Activated CD4-positive, alpha-beta T cell treated with anti-CD3 and anti-CD28 coated beads, Interleukin-2, Interleukin-6, amounts not matched to agents 100 ng/mL and 50 ng/mL, durations not matched to agents 16 hours and 8 hours (primary cell): Measurements from ENCODE around the gene PWWP2B.
A peak's percentile ranks its signal among the peaks of the same experiment; 100 is the strongest.
"Not testable (repeated sequence)": the region's sequence is repeated elsewhere in the genome, so short reads cannot be mapped to it uniquely, and the experiment has no call there.

ENCODE experiments used
- DNase-seq: peaks from one replicate; pipeline ENCODE4 v3.0.0-alpha.2; 2020

Gene PWWP2B

DNA sequence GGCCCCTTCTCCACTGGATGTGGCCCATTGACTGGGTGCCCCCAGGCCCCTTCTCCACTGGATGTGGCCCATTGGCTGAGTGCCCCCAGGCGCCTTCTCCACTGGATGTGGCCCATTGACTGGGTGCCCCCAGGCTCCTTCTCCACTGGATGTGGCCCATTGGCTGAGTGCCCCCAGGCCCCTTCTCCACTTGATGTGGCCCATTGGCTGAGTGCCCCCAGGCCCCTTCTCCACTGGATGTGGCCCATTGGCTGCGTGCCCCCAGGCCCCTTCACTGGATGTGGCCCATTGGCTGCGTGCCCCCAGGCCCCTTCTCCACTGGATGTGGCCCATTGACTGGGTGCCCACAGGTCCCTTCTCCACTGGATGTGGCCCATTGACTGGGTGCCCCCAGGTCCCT lies 39.1 kb downstream of the PWWP2B start:
- DNase-seq: not testable (repeated sequence)

DNA sequence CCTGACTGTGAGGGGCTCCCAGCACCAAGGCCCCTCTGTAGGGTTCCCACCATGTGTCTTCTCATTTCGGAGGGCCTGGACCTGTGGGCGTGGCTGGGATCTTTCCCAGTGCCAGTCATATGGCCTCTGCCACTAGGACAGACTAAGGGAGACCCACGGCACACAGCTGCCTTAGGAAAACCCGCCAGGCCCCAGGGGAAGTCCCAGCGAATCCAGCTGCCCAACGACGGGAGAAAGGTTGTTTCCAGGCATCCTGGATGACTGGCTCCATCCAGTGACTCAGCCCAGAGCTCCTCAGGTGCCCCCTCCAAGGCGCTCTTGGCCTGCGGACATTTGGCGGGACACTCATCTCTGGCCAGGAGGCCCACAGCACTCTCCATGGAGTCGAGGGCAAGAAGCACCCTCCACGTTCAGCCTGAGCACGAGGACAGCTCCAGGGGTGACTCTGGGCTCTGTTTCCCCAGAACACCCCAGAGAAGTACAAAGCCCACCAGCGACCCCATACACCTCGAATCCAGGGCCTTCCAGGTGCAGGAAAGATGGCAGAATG lies 39.9 kb downstream of the PWWP2B start:
- DNase-seq: no peak

DNA sequence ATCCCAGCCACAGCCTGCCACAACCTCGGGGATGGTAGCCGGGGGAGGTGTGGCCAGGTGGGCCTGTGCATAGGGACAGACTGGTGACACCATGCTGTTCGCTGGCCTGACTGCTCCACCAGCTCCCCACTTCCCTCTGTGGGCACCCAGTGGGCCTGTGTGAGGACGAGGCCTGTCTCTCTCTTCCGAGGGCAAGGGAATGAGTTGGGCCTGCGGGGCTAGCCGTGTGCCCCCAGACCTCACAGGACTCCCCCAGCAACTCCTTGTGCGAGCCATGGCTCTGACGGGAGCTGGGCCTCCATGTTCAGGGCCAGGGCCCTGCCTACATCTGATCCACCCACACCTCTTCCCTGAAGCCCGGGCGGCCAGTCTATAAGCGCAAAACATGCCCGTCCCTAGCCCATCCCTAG lies 40.5 kb downstream of the PWWP2B start:
- DNase-seq: no peak

DNA sequence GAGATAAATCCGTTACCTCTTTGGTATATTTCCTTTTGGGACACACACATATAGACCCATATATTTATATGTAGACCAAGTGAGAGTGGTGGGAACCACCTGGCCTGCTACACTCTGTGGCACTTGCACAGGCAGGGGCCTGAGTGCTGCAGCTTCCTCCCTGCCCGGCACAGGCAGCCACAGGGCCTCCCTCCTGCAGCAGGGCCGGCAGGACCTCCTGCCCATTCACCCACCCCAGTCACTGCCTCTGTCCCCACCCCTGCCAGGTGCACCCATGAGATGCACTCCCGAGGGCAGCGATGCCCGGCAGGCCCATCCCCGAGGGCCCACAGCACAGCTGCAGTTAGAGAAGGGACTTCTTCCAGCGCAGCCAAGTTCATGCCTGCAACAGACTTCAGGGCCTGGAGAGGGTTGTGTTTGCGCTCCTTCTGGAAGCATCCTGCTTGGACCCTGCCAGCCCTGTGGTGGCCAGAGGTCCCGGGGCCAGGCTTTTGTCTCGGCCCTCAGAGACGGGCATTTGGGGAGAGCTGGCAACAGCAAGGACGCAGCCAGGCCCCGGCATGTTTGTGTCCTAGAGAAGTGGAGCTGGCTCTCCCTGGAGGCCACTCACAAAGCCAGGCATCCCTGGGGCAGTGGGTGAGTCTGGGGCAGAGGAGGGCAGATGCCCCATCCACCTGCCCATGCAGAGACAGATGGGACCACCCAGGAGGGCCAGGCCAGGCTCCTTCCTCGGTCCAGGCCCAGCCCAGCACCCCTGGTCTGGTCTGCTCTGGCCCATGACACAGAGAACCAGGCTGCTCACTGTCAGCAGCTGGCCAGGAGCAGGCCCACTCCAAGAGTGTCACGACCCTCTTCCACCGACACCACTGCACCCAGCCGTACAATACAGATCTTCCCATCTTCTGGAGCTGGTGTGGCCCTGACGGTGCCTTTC lies 41.4 kb downstream of the PWWP2B start:
- no peak for DNase-seq

DNA sequence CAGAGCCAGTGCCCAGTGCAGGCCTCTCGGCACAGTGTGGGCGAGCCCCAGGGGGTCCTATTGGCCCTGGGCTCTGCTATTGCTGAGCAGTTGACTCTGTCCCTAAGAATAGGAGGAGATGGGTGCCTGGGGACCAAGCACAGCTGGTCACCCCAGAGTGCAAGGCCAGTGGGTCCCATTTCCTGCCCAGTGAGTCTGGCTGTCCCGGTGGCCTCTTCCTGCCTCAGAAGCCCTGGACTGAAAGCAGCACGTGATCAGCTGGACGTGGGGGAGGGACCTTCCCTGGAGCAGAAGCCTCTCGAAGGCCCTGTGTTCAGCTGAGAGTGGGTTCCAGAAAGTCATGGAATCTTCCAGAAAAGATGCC lies 42.0 kb downstream of the PWWP2B start:
- DNase-seq: no peak

DNA sequence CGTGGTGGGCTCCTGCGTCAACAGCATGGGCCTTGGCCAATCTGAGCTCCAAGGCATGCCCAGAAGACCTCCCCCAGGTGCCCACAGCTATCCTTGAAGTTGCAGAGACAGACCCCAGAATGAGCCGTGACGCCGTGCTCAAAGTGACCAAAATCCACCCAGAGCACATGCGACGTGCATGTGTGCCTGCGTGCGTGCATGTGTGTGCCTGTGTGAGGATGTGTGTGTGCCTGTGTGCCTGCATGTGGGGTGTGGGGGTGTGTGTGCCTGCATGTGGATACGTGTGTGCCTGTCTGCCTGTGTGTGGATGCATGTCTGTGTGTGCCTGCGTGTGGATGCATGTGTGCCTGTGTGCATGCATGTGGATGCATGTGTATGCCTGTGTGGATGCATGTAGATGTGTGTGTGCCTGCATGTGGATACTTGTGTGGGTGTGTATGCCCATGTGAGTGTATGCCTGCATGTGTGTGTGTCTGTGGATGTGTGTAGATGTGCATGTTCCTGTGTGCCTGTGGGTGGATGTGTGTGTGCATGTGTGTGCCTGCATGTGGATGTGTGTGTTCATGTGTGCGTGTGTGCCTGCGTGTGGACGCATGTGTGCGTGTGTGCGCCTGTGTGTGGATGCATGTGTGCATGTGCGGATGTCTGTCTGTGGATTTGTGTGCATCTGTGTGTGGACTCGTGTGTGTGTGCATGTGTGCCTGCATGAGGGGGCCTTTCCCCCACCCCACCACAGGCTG lies 42.6 kb downstream of the PWWP2B start:
- no peak for DNase-seq

DNA sequence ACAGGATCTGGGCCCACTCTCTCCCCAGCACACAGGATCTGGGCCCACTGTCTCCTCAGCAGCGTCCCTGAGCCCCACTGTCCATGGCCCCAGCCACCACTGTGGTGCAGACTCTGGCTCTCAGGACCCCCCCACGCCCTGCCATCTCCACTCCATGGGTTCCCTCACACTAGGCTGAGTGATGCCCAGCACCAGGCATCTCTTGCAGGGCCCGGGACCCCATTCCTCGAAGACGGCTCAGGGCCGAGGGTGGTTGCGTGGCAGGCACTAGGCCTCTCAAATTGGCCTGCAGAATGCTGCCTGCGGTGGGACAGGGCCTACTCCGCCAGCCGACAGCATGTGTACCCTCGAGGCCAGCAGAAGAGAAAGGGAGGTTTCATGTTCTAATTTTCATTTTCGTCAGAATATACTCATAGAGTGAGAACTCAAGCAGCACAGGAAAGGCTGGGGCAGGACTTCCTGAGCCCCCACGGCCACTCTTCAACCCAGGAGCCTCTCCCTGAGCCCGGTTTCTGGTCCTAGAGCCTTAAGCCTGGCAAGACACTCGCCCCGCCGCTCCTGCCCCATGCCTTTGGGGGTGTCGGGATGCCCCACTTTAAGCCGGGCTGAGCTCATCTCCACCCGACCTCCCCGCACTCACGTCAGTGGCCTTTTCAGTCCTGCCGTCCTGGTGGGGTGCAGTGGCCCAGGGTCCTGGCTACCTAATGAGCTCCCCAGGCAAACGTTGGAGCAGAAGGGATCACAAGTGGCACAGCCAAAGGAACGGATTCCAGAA lies 44.0 kb downstream of the PWWP2B start:
- no peak for DNase-seq

DNA sequence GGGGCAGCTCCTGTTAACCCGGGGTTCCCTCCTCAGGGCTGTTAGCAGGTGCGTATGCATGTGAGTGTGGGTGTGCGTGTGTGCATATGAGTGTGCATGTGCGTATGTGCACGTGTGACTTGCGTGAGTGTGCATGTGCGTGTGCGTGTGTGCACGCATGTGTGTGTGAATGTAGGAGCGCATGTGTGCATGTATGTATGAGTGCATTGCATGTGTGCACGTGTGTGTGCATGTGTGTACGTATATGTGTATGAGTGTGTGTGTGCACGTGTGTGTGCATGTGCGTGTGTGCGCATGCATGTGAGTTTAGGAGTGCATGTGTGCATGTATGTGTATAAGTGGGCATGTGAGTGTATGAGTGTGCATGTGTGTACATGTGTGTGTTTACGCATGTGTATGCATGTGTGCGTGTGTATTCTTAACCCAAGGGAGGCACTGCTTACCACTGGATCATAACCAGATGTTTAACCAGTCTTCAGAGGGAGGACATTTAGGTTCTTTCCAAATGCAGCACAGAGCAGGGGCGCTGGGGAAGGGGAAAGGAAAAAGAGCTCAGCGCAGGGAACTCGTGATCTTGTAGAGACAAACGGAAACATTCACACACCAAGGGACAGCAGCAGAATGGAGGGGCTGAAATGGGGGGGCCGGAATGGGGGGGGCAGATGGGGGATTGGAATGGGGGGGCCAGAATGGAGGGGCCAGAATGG lies 45.0 kb downstream of the PWWP2B start:
- no peak for DNase-seq

DNA sequence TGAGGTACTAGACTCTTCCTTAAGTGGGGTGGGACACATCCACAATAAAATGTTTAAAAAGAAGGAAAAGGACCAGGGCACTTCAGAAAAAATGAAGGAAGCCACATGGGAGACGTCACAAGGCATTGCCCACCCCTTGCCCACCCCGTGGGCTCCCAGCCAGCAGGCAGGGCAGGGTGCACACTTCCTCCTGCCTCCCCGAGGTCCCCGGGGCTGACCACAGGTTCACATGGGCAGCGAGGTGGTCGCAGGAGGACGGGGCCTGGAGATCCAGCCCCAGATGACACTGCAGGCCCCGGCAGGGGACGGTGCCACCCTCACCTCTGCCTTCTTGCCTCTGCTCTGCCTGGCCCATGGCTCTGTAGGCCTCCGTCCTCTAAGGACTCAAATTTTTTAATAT lies 45.6 kb downstream of the PWWP2B start:
- DNase-seq: no peak

DNA sequence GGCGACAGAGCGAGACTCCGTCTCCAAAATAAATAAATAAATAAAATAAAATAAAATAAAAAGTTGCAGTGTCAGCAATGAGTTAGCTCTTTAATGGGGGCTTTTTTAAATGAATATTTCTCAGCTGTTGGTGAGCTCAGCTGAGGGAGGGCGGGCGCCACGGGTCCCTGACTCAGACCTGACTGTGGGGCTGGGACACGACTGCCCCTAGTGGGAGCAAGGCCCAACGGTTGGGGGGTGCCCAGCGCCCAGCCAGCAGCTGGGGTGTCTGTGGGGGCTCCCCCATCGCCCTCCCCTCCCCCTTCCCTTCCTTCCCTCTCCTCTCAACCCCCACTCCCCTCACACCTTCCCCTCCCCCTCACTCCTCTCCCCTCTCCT lies 46.6 kb downstream of the PWWP2B start:
- DNase-seq: peak; percentile 52

DNA sequence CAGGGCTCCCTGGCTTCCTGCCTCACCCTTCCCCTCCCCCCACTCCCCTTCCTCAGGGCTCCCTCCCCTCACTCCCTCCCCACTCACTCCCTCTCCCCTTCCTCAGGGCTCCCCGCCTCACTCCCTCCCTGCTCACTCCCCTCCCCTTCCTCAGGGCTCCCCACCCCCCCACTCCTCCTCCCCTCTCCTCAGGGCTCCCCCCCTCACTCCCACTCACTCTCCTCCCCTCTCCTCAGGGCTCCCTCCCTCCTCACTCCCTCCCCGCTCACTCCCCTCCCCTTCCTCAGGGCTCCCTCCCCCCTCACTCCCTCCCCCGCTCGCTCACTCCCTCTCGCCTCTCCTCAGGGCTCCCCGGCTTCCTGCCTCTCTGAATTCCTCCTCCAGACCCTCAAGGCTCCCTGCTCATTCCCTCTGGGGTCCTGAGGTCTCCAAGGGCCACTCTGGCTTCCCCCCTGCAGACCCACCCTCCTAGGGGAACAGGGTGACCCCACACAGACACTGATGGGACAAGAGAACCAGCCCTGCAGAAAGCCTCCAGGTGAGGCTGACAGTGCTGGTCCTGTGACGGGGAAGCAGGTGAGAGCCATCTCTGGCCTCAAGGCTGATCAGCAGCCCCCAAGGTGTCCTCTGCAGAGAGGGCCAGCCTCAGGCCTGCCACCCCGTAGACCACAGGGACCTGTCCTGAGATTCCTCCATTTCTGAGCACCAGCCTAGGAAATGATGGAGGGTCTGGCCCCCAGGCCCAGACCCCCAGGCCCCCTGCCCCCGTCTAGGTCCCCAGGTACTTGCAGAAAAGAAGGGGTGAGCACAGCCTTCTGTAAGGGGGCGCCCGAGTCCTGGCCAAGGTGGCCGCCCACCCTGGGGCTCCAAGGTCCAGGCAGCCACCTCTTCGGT lies 47.2 kb downstream of the PWWP2B start:
- no peak for DNase-seq

DNA sequence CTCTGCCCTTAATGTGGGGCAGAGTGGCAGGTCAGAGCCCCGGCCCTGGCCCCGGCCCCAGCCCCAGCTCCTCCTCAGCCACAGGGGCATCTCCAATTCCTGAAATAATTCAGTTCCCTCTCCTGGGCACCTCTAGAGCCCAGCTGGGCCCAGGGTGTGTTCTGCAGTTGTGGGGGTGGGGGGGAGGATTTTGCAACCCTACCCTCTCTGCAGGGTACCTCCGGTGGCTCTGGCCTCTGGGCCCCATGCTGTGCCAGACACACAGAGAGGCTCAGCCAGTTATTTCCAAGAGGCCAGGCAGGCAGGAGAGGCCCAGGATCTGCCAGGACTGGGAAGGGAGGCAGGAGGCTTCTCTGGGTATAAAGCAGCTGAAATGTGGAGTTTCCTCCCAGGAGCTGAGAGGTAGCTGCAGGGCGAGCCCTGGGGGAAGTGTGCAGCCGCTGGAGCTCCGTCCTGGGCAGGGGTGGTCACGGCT lies 47.9 kb downstream of the PWWP2B start:
- DNase-seq: no peak

DNA sequence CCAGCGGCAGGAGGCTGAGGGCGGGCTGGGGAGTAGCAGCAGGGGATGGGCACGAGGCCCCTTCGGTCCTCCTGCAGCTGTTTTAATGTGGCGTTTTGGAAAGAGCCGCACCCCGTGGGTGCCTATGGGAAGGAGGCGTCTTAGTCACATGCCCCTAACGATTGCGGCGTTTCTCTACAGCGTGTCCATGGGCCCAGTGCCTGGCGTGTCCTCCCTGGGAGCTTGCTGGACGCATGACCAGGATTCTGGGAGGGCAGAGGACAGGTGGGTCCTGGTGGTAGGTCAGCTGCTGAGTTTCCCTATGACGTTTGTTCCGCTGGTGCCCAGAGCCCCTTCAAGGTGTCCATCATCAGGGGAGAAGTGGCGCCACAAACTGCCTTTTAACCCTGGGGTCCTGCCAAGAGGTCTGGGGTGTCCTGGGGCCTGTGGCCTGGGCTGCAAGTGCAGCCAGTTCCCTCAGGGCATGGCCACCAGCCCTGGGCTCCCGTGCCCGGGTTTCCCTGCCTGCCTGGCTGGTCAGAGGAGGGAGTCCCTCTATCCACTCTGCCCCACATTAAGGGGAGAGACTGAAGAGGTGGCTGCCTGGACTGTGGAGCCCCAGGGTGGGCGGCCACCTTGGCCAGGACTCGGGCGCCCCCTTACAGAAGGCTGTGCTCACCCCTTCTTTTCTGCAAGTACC lies 48.7 kb downstream of the PWWP2B start:
- no peak for DNase-seq

DNA sequence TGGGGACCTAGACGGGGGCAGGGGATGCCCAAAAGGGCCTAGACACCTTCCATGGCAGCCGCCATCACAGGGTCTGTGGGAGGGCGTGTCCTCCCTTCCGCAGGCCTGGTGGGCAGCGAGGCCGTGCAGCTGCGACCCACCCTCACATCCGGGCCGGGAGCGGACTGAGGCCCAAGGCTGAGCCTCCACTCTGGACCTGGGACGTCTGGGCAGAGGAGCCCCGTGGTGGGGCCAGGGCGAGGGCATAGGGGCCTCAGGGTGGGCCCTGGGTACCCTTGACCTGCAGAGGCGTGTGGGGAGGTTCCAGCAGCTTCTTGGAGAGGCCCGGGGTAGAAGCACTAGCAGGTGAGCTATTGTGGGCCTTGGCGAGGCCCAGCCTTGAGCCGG lies 49.2 kb downstream of the PWWP2B start:
- DNase-seq: no peak

DNA sequence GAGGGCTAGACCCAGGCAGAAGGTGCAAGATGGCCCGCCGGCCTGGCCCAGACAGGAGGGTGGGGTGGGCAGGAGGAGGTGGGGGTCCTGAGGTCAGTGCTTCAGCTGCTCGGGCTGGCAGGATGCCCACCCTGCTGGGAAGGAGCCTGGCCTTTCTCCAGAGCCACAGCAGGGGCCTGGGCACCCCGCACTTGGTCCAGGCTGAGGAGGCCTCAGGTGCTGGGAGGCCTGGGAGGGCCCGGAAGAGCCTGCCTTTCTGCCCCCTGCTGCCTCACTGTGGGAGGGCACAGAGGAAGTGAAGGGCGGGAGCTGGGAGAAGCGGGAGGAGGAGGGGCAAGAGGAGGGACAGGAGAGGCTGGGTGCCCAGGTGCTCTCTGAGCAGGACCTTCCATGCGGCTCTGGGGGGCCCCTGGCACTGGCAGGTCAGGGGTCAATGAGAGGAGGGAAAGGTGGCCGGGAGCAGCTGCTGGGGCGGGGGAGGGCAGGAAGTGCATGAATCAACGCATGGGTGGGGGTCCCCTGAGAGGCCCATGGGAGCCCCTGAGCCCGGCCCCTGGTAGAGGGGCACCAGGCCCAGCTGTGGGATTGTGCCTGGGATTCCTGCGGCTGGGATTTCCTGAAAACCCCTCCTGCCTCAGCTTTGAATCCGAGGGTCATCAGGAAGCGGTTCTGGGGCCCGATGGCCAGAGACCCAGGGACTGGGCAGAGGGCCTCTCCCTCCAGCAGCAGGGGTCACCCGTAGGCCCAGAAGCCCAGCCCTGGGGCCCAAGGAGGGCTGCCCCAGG lies 49.9 kb downstream of the PWWP2B start:
- DNase-seq: peak; percentile 87

DNA sequence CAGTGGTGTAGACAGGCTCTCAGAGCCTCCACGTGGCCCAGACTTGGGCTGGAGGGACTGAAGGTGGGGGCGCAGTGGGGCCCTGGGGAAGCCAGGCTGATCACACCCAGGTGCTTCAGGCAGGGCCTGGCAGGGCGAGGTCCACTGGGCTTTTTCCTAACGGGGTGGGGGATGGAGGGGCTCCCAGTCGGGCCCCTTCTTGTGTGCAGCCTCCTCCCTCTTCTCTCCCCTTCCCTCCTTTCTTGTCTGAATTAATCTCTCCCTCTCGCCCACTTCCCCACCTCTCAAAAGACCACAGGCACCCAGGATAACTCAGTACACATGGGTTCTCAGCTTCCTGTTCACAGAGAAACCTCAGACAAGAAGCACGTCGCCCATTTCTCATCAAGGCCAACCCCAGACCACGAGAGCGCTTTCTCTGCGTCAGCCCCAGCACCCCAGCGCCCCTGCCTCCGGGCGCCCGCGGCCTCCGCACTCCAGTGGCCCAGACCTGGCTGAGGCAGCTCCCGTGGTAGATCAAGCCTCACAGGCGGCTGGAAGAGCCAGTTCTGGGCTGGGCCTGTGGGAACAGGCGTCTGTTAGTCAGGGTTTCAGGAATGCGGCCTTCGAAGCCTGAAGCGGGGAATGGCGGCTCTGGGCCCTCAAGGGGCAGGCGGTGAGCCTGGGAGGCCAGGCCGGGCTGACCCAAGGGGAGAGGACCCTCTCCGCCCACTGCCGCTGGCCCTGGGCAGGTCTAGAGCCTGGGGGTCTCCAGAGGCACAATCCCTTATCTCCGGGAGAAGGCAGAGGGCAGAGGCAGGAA lies 50.6 kb downstream of the PWWP2B start:
- peak; percentile 81 for DNase-seq

DNA sequence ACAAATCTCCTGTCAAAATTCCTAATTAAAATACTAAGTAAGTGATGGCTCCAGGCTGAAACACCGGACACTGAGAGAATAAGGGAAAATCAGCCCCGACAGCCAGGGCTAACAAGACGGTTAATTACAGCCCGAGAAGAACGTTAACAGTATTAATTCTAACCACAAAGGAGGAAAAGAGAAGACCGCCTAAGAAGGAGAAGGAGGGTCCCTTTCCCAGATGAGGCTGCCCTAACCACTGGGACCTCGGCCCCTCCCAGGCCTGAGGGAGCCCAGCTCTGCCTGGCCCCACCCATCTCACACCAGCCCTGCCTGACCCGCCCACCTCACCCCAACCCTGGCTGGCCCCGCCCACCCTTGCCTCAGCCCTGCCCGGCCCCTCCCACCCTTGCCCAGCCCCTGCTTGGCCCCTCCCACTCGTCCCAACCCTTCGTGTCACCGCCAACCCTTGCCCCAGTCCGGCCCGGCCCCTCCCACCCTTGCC lies 51.3 kb downstream of the PWWP2B start:
- peak; percentile 80 for DNase-seq

DNA sequence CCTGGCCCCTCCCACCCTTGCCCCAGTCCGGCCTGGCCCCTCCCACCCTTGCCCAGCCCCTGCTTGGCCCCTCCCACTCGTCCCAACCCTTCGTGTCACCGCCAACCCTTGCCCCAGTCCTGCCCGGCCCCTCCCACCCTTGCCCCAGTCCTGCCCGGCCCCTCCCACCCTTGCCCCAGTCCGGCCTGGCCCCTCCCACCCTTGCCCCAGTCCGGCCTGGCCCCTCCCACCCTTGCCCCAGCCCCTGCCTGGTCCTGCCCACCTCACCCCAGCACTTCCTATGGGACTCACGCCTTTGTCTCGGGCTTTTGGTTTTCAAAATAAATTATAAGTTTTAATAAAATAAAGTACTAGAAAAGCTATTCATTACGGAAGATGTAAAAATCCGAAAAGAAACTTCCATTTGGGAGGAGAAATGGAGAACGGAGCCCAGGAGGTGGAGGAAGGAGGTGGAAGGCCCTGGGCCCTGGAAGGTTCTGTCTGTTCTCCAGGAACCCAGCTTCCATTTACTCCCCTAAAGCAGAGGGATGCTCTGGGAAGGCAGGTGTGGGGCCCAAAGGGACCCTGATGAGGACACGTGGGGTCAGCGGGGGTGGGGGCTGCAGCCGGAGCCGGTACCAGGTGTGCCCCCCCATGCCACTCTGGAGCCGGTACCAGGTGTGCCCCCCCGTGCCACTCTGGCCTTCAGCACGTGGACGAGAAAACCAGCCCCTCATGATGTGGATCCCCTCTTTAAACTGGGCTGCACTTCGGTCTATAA lies 52.2 kb downstream of the PWWP2B start:
- peak; percentile 42 for DNase-seq
